K562 (cell line): Measurements from ENCODE around the gene KCNK7. TPM values are rescaled to one million over a fixed set of nuclear protein-coding genes. Genes with fewer than 3 reads are reported as not detected.

Source experiments
- GTF2E2 ChIP-seq: fragments of 200-800 bp; sonication (Bioruptor generic); IDR thresholded peaks from 2 replicates; pipeline ENCODE4 v1.6.1; 2016; ENCODE audit warnings: missing genetic modification characterization, missing compliant biosample characterization
- PHB2 ChIP-seq: fragments of 450-650 bp; IDR thresholded peaks from 2 replicates; pipeline ENCODE4 v1.6.1; 2017; ENCODE audit warnings: low read depth
- ZBTB33 ChIP-seq: sonication (generic); formaldehyde crosslinking; IDR thresholded peaks from 2 replicates; pipeline ENCODE4 v1.8.1; 2023; ENCODE audit warnings: mild to moderate bottlenecking, missing genetic modification reagents
- ZNF277 ChIP-seq: fragments of 250-450 bp; sonication (Bioruptor Pico); IDR thresholded peaks from 2 replicates; pipeline ENCODE4 v1.8.0; 2022; ENCODE audit warnings: inconsistent platforms, mild to moderate bottlenecking, moderate library complexity, borderline replicate concordance
- ZNF512 ChIP-seq: IDR thresholded peaks from 2 replicates; pipeline ENCODE4 v1.6.1; 2016; ENCODE audit warnings: missing genetic modification characterization, missing compliant biosample characterization
- polyA plus RNA-seq, 8 experiments: library from polyadenylated mRNA; depleted of rRNA in 4 of 8; stranded (reverse) in 5 of 8; unstranded in 3 of 8; fragments of >200 nt; fragmentation: Nextera tagmentation in 2 of 8; fragmentation: Illumina TruSeq in 1 of 8; extraction: Ambion mirVana in 2 of 8; extraction: Trizol in 1 of 8; gene quantifications; 2 replicates each; pipeline versions ENCODE4 v1.2.1 to v1.2.3, GENCODE V29; 2011 to 2014; ENCODE audit warnings: inconsistent platforms in 1 of 8, missing spikeins in 1 of 8
- total RNA-seq, 7 experiments: library from RNA; depleted of rRNA in 6 of 7; stranded (reverse); fragments of >200 nt in 6 of 7; fragmentation: Illumina TruSeq in 2 of 7; extraction: Trizol in 2 of 7; gene quantifications; 2 replicates each; pipeline versions ENCODE4 v1.2.1 to v1.2.3, GENCODE V29; 2011 to 2021; ENCODE audit warnings: low replicate concordance in 1 of 7

KCNK7 gene
- total and polyA plus RNA-seq, 9 of the 15 experiments (the other 6 are each of a cell fraction or from before 2014, with no cell fraction given) = 0.07 to 0.40 TPM; not detected in 7

- no peak for TF ChIP-seq ZNF277
- TF ChIP-seq GTF2E2 (tag) = no peak
- TF ChIP-seq ZBTB33 (CRISPR knock-in tag) = no peak
- no peak for TF ChIP-seq ZNF512 (tag)
- TF ChIP-seq PHB2 = no peak
Measured at GRCh38 chr11:65609229-65609628, 13.6 kb upstream of the KCNK7 start (continued).
